IMR-90 (cell line): ENCODE measurements around the gene PIGM. TPM values are rescaled to one million over a fixed set of nuclear protein-coding genes. Genes with fewer than 3 reads are reported as not detected.

Experiments used
- ATAC-seq: fragments of 200-7000 bp; cut with Tn5 transposase; 2 replicates; pipeline ENCODE4 v1.9.1; 2020; ENCODE audit warnings: low read depth, mild to moderate bottlenecking, moderate library complexity
- BruUV-seq: library from RNA; stranded (reverse); fragments of 400-500 nt; replicated peaks from 2 replicates; lab custom pipeline; 2021; lab: Mats Ljungman, UMichigan
- CTCF ChIA-PET: fragments of 300-600 bp; formaldehyde crosslinking; extraction: SDS; loops from one replicate; lab custom pipeline; 2021; ENCODE audit warnings: antibody characterized with exemption; lab: Yijun Ruan, JAX
- POLR2A ChIA-PET: fragments of 300-600 bp; sonication (Branson Sonifier 250); formaldehyde crosslinking; loops from one replicate; lab custom pipeline; 2022; ENCODE audit warnings: antibody characterized with exemption; ENCODE audit not compliant: unreplicated experiment; lab: Charles Lee
- DNase-seq: peaks from one replicate; pipeline ENCODE4 v3.0.0; 2013
- H2AFZ ChIP-seq: replicated peaks from 2 replicates; pipeline ENCODE3; 2013; ENCODE audit warnings: low read length, mild to moderate bottlenecking; ENCODE audit not compliant: poor library complexity
- H2AK5ac ChIP-seq: 2 replicates; pipeline ENCODE4 v1.6.1; 2013; ENCODE audit warnings: low read depth, low read length, inconsistent platforms
- H2AK9ac ChIP-seq: replicated peaks from 2 replicates; pipeline ENCODE3; 2013; ENCODE audit warnings: mild to moderate bottlenecking, low read depth, low read length, moderate library complexity; ENCODE audit not compliant: poor library complexity
- H2BK120ac ChIP-seq: 2 replicates; pipeline ENCODE4 v1.6.1; 2013; ENCODE audit warnings: low read depth, low read length, inconsistent platforms
- H2BK15ac ChIP-seq: 3 replicates; pipeline ENCODE4 v1.6.1; 2013; ENCODE audit warnings: low read depth, low read length, inconsistent platforms
- H2BK20ac ChIP-seq: 2 replicates; pipeline ENCODE4 v1.6.1; 2013; ENCODE audit warnings: low read depth, mild to moderate bottlenecking, inconsistent platforms, low read length, moderate library complexity
- H2BK5ac ChIP-seq: 2 replicates; pipeline ENCODE4 v1.6.1; 2013; ENCODE audit warnings: mild to moderate bottlenecking, low read depth, low read length, inconsistent platforms; ENCODE audit not compliant: poor library complexity, severe bottlenecking
- H3K14ac ChIP-seq: replicated peaks from 2 replicates; pipeline ENCODE4 v1.6.1; 2013; ENCODE audit warnings: low read depth, low read length, inconsistent platforms
- H3K18ac ChIP-seq: 2 replicates; pipeline ENCODE4 v1.6.1; 2013; ENCODE audit warnings: low read depth, low read length, control low read depth
- H3K23ac ChIP-seq: 2 replicates; pipeline ENCODE4 v1.6.1; 2013; ENCODE audit warnings: low read depth, low read length, inconsistent platforms
- H3K27ac ChIP-seq: 2 replicates; pipeline ENCODE4 v1.5.1; 2013; ENCODE audit warnings: mild to moderate bottlenecking, control low read depth, low read length; ENCODE audit not compliant: insufficient read depth
- H3K27me3 ChIP-seq: 2 replicates; pipeline ENCODE4 v1.6.1; 2013; ENCODE audit warnings: low read length; ENCODE audit not compliant: control insufficient read depth, insufficient read depth
- H3K36me3 ChIP-seq: 2 replicates; pipeline ENCODE4 v1.6.1; 2013; ENCODE audit warnings: low read length, mixed read lengths; ENCODE audit not compliant: control insufficient read depth, insufficient read depth
- H3K4ac ChIP-seq: 2 replicates; pipeline ENCODE4 v1.6.1; 2013; ENCODE audit warnings: low read depth, low read length, inconsistent platforms
- H3K4me1 ChIP-seq: 2 replicates; pipeline ENCODE4 v1.6.1; 2013; ENCODE audit warnings: low read length, mixed read lengths; ENCODE audit not compliant: control insufficient read depth, insufficient read depth
- H3K4me2 ChIP-seq: 2 replicates; pipeline ENCODE4 v1.6.1; 2013; ENCODE audit warnings: low read depth, mild to moderate bottlenecking, control low read depth, low read length, moderate library complexity
- H3K4me3 ChIP-seq: 2 replicates; pipeline ENCODE4 v1.5.1; 2013; ENCODE audit warnings: low read depth, mild to moderate bottlenecking, control low read depth, low read length, moderate library complexity; ENCODE audit not compliant: insufficient read depth
- H3K56ac ChIP-seq: 2 replicates; pipeline ENCODE4 v1.6.1; 2013; ENCODE audit warnings: low read length, inconsistent platforms; ENCODE audit not compliant: insufficient read depth; ENCODE audit errors: extremely low read depth
- H3K79me1 ChIP-seq, 2 experiments: 2 replicates each; pipeline ENCODE4 v1.6.1; 2013; ENCODE audit warnings: low read length in 2 of 2, inconsistent platforms in 1 of 2, low read depth in 1 of 2
- H3K9ac ChIP-seq: 2 replicates; pipeline ENCODE4 v1.6.1; 2013; ENCODE audit warnings: low read depth, low read length, control low read depth
- H3K9me1 ChIP-seq: 2 replicates; pipeline ENCODE4 v1.6.1; 2013; ENCODE audit warnings: low read length, inconsistent platforms; ENCODE audit not compliant: insufficient read depth
- H3K9me3 ChIP-seq: 2 replicates; pipeline ENCODE4 v1.6.1; 2013; ENCODE audit warnings: low read length; ENCODE audit not compliant: control insufficient read depth, insufficient read depth
- H4K20me1 ChIP-seq: 2 replicates; pipeline ENCODE4 v1.6.1; 2013; ENCODE audit warnings: low read length, inconsistent platforms; ENCODE audit not compliant: insufficient read depth
- H4K5ac ChIP-seq: 2 replicates; pipeline ENCODE4 v1.6.1; 2013; ENCODE audit warnings: mild to moderate bottlenecking, low read depth, low read length, control low read depth
- H4K8ac ChIP-seq, 2 experiments: 2 replicates each; pipeline ENCODE4 v1.6.1; 2013; ENCODE audit warnings: low read depth in 2 of 2, low read length in 2 of 2, control low read depth in 1 of 2, inconsistent platforms in 1 of 2
- H4K91ac ChIP-seq: 2 replicates; pipeline ENCODE4 v1.6.1; 2013; ENCODE audit warnings: low read depth, low read length, inconsistent platforms; ENCODE audit not compliant: insufficient read depth
- BHLHE40 ChIP-seq: fragments of 150-350 bp; IDR thresholded peaks from 2 replicates; pipeline ENCODE4 v1.6.1; 2016; ENCODE audit warnings: mild to moderate bottlenecking, low read depth, low read length
- CEBPB ChIP-seq: IDR thresholded peaks from 2 replicates; pipeline ENCODE4 v1.6.1; 2012; ENCODE audit warnings: low read depth, low read length, improper control_type of control experiment
- CHD1 ChIP-seq: IDR thresholded peaks from 2 replicates; pipeline ENCODE4 v1.6.1; 2012; ENCODE audit warnings: low read depth, low read length, improper control_type of control experiment
- ELK1 ChIP-seq: fragments of 150-350 bp; IDR thresholded peaks from 2 replicates; pipeline ENCODE4 v1.6.1; 2016; ENCODE audit warnings: low read depth, mild to moderate bottlenecking, low read length, moderate library complexity, borderline replicate concordance
- FOS ChIP-seq: fragments of 150-350 bp; IDR thresholded peaks from 2 replicates; pipeline ENCODE4 v1.6.1; 2016; ENCODE audit warnings: low read depth, low read length
- MAFK ChIP-seq: IDR thresholded peaks from 2 replicates; pipeline ENCODE4 v1.6.1; 2012; ENCODE audit warnings: low read depth, low read length, improper control_type of control experiment
- MAZ ChIP-seq: IDR thresholded peaks from 2 replicates; pipeline ENCODE4 v1.6.1; 2012; ENCODE audit warnings: low read depth, mild to moderate bottlenecking, low read length, improper control_type of control experiment, moderate library complexity, borderline replicate concordance
- MXI1 ChIP-seq: IDR thresholded peaks from 2 replicates; pipeline ENCODE4 v1.6.1; 2012; ENCODE audit warnings: low read depth, mild to moderate bottlenecking, low read length, moderate library complexity, borderline replicate concordance
- NFE2L2 ChIP-seq: fragments of 150-350 bp; IDR thresholded peaks from 2 replicates; pipeline ENCODE4 v1.6.1; 2016; ENCODE audit warnings: low read depth, mild to moderate bottlenecking, low read length
- RAD21 ChIP-seq: IDR thresholded peaks from 2 replicates; pipeline ENCODE4 v1.6.1; 2012; ENCODE audit warnings: low read length, improper control_type of control experiment
- RCOR1 ChIP-seq: IDR thresholded peaks from 2 replicates; pipeline ENCODE4 v1.6.1; 2012; ENCODE audit warnings: mild to moderate bottlenecking, low read length, improper control_type of control experiment; ENCODE audit not compliant: insufficient replicate concordance
- SMC3 ChIP-seq: fragments of 150-350 bp; IDR thresholded peaks from 2 replicates; pipeline ENCODE4 v1.6.1; 2016; ENCODE audit warnings: low read depth, mild to moderate bottlenecking, antibody characterized with exemption, low read length, moderate library complexity
- USF2 ChIP-seq: fragments of 150-350 bp; IDR thresholded peaks from 2 replicates; pipeline ENCODE4 v1.6.1; 2017; ENCODE audit warnings: mild to moderate bottlenecking, antibody characterized with exemption, low read length, low read depth
- WGBS, 2 experiments: methylation state at CpG; one replicate each; pipeline versions ENCODE4 v1.1.5 to v1.1.7; 2013; ENCODE audit warnings: missing lambda C conversion rate in 2 of 2; ENCODE audit not compliant: insufficient read length in 1 of 2; ENCODE audit errors: extremely low coverage in 2 of 2; 5-methylcytosine and 5-hydroxymethylcytosine counted together
- dilution Hi-C: fragments of 300-500 bp; cut with HindIII; formaldehyde crosslinking; loops from one replicate; pipeline ENCODE4 v1.14.3; 2018; ENCODE audit warnings: low sequenced_read_pairs; ENCODE audit not compliant: unreplicated experiment
- in situ Hi-C: fragments of 300-500 bp; cut with MboI; formaldehyde crosslinking; loops from 3 replicates; pipeline ENCODE4 v1.14.3; 2019; ENCODE audit warnings: low sequenced_read_pairs, inconsistent platforms, mixed read lengths
- intact Hi-C: fragments of 100-400 bp; cut with micrococcal nuclease; formaldehyde crosslinking; loops from 2 replicates; pipeline ENCODE4 v1.10.0; 2022
- polyA plus RNA-seq, 3 experiments: library from polyadenylated mRNA; depleted of rRNA; stranded (reverse); fragments of >200 nt; gene quantifications; 2 replicates each; pipeline ENCODE4 v1.2.3, GENCODE V29; 2012; ENCODE audit warnings: low replicate concordance in 1 of 3
- total RNA-seq: library from RNA; depleted of rRNA; stranded (reverse); fragments of >200 nt; gene quantifications from 2 replicates; pipeline ENCODE4 v1.2.3, GENCODE V29; 2012
- TF ChIP-seq, protein P1 (sequence below): conservative IDR thresholded peaks from 2 replicates; pipeline ENCODE4 v1.5.1; 2012; ENCODE audit warnings: mild to moderate bottlenecking, low read depth, low read length, improper control_type of control experiment

PIGM gene
- total and polyA plus RNA-seq, 2 of the 4 experiments (the other 2 are of a cell fraction): 2.9 TPM

- peaks cover 30% of the 10 kb centered on the region for H3K27me3 ChIP-seq
- 50% methylated on average over 1 of the region's 3 CpGs; no CpG with 5 or more reads in 1 of the 2 experiments for WGBS, 2 experiments
- no peaks in the 10 kb centered on the region for H3K36me3 ChIP-seq
- H3K4me1 ChIP-seq: no peaks in the 10 kb centered on the region
- no peak overlapping the region for H4K8ac ChIP-seq
- H2BK20ac ChIP-seq: no peak overlapping the region
- no peak overlapping the region for H2BK5ac ChIP-seq
- no peaks in the 10 kb centered on the region for H3K9me1 ChIP-seq
- H3K79me1 ChIP-seq: no peaks in the 10 kb centered on the region
- no peak overlapping the region for H4K5ac ChIP-seq
- ATAC-seq (no peak), DNase-seq (no peak)
- H4K20me1 ChIP-seq: no peaks in the 10 kb centered on the region
- intact Hi-C loops: loop anchor here (10.0 kb wide), 1 partner anchor 797 kb away; no protein-coding TSS in a partner anchor
- no peak overlapping the region for H2BK120ac ChIP-seq
- no peak overlapping the region for H3K23ac ChIP-seq
- in situ Hi-C loops: no loop called here
- H2AK5ac ChIP-seq: no peak overlapping the region
- BruUV-seq: no TSS peak
- no peak overlapping the region for H3K4me2 ChIP-seq
- ChIA-PET POLR2A (no interaction called here), CTCF (no interaction called here)
- dilution Hi-C loops: no loop called here
- H3K27ac ChIP-seq: no peak overlapping the region
- no peak overlapping the region for H3K14ac ChIP-seq
- no peak overlapping the region for H4K91ac ChIP-seq
- no peak overlapping the region for H3K4me3 ChIP-seq
- H3K18ac ChIP-seq: no peak overlapping the region
- no peak overlapping the region for H2BK15ac ChIP-seq
- H3K4ac ChIP-seq: no peak overlapping the region
- no peak overlapping the region for H2AK9ac ChIP-seq
- no peak overlapping the region for H2AFZ ChIP-seq
- no peak overlapping the region for H3K9ac ChIP-seq
- no peak overlapping the region for H3K56ac ChIP-seq
- H3K9me3 ChIP-seq: no peaks in the 10 kb centered on the region
- no peak for TF ChIP-seq NFE2L2
- no peak for TF ChIP-seq BHLHE40
- TF ChIP-seq CHD1: no peak
- TF ChIP-seq RAD21: no peak
- no peak for TF ChIP-seq SMC3
- TF ChIP-seq, protein P1, sequence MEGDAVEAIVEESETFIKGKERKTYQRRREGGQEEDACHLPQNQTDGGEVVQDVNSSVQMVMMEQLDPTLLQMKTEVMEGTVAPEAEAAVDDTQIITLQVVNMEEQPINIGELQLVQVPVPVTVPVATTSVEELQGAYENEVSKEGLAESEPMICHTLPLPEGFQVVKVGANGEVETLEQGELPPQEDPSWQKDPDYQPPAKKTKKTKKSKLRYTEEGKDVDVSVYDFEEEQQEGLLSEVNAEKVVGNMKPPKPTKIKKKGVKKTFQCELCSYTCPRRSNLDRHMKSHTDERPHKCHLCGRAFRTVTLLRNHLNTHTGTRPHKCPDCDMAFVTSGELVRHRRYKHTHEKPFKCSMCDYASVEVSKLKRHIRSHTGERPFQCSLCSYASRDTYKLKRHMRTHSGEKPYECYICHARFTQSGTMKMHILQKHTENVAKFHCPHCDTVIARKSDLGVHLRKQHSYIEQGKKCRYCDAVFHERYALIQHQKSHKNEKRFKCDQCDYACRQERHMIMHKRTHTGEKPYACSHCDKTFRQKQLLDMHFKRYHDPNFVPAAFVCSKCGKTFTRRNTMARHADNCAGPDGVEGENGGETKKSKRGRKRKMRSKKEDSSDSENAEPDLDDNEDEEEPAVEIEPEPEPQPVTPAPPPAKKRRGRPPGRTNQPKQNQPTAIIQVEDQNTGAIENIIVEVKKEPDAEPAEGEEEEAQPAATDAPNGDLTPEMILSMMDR: no peak
- TF ChIP-seq MAZ: no peak
- no peak for TF ChIP-seq RCOR1
- no peak for TF ChIP-seq CEBPB
- TF ChIP-seq ELK1: no peak
- TF ChIP-seq USF2: no peak
- TF ChIP-seq MAFK: no peak
- no peak for TF ChIP-seq FOS
- no peak for TF ChIP-seq MXI1
Measured at GRCh38 chr1:160011781-160012180, 20.0 kb downstream of the PIGM start.
